BE2C (cell line): ENCODE results near the gene MYF5.

Source experiments
- DNase-seq: peaks from one replicate; pipeline ENCODE4 v3.0.0-alpha.2; 2020
- H3K27me3 ChIP-seq: fragments of 250-450 bp; sonication (Bioruptor Pico); 2 replicates; pipeline ENCODE4 v1.5.1; 2020; ENCODE audit warnings: mild to moderate bottlenecking
- H3K36me3 ChIP-seq: fragments of 250-450 bp; sonication (Bioruptor Pico); 2 replicates; pipeline ENCODE4 v1.5.1; 2020; ENCODE audit warnings: mild to moderate bottlenecking
- H3K4me1 ChIP-seq: fragments of 250-450 bp; sonication (Bioruptor Pico); 2 replicates; pipeline ENCODE4 v1.5.1; 2020
- H3K4me3 ChIP-seq: 2 replicates; pipeline ENCODE4 v1.5.1; 2011; ENCODE audit warnings: low read depth, low read length
- H3K9me3 ChIP-seq: fragments of 250-450 bp; sonication (Bioruptor Pico); 2 replicates; pipeline ENCODE4 v1.5.1; 2020
- TF ChIP-seq, protein P1 (sequence below): IDR thresholded peaks from 2 replicates; pipeline ENCODE4 v1.5.1; 2012; ENCODE audit warnings: mild to moderate bottlenecking, low read depth, low read length

The MYF5 gene

DNA sequence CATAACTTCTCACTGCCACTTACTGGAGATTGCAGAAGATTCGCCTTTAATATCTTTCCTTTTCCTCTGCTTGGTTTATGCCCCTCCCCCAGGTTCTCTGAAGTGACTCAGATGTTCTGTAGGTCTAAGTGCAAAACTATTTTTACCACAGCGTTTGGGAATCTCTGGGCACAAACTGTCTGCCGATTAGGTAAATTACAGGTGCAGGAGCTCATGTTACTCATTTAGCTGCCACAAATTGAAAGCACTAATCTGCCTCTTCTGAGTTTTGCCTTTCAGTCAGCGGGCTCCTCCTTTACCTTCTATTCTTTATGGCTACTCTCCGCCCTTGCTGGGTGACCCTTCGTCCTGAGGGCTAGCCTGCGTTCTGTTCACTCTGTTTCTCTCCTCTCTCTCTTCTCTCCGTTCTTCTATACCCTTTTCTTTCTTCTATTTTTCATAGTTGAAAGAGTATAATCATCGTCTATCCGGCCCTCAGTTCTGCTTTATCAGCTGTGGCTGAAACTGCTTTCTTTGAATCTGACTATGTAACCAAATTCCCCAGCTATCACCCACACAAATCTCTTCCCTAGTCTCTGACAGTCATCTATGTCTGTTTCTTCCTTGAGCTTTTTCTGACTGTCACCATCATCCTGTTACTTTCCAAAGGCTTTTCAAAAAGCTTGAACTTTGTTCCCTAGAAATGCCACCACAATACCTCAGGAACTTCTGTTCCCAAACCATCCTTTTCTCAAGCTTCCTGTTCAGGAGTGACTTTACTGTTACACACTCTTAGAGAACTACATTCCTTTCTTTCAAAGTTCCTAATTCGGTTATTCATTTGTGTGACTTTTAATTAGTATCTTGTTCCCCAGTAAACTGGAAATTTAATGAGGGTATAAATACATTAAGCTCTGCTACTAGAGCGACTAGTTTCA, 13.6 kb upstream of the MYF5 start:
- DNase-seq: no peak
- H3K4me1 ChIP-seq: no peaks in the 10 kb centered on the region

DNA sequence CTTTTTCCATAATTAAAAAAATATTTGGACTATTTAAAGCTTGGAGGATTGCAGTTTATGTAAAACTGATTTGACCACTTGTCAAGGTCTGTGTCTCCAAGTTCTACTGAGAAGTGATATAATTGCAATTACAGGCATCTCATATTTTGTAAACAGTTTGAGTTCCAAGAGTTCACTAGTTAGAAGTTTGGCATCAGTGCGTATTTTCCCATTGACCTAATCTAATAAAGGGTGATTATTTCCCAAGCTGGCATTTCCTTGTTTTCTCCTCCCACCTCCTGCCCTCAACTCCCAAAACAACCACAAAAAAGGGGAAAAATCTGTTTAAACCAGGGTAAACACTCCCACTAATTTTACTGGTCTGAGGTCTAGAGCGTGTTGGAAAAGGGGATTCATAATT, 12.3 kb upstream of the MYF5 start:
- TF ChIP-seq, protein P1, sequence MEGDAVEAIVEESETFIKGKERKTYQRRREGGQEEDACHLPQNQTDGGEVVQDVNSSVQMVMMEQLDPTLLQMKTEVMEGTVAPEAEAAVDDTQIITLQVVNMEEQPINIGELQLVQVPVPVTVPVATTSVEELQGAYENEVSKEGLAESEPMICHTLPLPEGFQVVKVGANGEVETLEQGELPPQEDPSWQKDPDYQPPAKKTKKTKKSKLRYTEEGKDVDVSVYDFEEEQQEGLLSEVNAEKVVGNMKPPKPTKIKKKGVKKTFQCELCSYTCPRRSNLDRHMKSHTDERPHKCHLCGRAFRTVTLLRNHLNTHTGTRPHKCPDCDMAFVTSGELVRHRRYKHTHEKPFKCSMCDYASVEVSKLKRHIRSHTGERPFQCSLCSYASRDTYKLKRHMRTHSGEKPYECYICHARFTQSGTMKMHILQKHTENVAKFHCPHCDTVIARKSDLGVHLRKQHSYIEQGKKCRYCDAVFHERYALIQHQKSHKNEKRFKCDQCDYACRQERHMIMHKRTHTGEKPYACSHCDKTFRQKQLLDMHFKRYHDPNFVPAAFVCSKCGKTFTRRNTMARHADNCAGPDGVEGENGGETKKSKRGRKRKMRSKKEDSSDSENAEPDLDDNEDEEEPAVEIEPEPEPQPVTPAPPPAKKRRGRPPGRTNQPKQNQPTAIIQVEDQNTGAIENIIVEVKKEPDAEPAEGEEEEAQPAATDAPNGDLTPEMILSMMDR: no peak
- H3K36me3 ChIP-seq: no peaks in the 10 kb centered on the region
- no peaks in the 10 kb centered on the region for H3K4me1 ChIP-seq
- H3K27me3 ChIP-seq: peaks cover 11% of the 10 kb centered on the region; the same call in 1 of the 2 replicates
- no peaks in the 10 kb centered on the region for H3K9me3 ChIP-seq
- no peak overlapping the region for H3K4me3 ChIP-seq
- no peak for DNase-seq

More for the DNA sequence above, 13.6 kb upstream of the MYF5 start:
- H3K9me3 ChIP-seq: no peaks in the 10 kb centered on the region
- no peak overlapping the region for H3K4me3 ChIP-seq
- no peaks in the 10 kb centered on the region for H3K36me3 ChIP-seq
- H3K27me3 ChIP-seq: peaks cover 21% of the 10 kb centered on the region
- TF ChIP-seq, protein P1: no peak

DNA sequence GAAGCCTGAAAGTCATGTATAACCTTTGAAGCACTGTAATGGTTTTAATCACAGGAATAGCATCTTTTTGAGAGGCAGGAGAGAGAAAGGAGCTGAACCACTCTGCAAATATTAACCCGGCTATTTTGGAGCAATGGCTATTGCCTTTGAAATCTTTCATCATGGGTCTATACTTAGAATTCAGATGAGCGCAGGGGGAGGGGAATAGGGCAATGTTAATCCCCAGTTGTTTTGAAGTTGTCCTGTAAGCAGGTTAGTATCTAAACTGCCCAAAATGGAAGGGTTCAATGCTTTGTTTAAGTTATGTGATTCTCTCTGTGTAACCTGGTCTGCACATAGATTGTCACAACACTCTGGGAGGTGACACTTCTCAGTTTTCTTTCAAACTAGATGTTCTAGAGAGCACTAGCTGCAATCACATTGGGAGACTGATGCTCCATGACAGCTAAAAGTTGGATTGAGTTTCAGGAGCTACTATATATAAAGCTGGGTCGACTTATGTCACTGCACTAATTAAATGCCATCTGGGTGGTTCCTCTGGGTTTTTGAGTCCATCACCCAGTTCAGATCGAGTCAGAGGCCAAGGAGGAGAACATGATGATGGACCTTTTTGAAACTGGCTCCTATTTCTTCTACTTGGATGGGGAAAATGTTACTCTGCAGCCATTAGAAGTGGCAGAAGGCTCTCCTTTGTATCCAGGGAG, 9.4 kb upstream of the MYF5 start, which contains the start of gene MYF6:
Gene MYF6, plus strand, starts transcription at position 509 of the 704 bp plus-strand sequence. Its CDS starts 86 bp downstream, at position 595.
- DNase-seq: no peak
- no peak within 1 kb of the TSS for H3K4me3 ChIP-seq
- peaks cover 8% of the 10 kb centered on the region; the same call in 1 of the 2 replicates for H3K27me3 ChIP-seq

DNA sequence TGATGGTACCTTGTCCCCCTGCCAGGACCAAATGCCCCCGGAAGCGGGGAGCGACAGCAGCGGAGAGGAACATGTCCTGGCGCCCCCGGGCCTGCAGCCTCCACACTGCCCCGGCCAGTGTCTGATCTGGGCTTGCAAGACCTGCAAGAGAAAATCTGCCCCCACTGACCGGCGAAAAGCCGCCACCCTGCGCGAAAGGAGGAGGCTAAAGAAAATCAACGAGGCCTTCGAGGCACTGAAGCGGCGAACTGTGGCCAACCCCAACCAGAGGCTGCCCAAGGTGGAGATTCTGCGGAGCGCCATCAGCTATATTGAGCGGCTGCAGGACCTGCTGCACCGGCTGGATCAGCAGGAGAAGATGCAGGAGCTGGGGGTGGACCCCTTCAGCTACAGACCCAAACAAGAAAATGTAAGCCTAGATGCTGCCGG, 8.9 kb upstream of the MYF5 start:
- DNase-seq: no peak
- Histone ChIP-seq H3K4me1 (no peaks in the 10 kb centered on the region), H3K4me3 (no peak overlapping the region), H3K36me3 (no peaks in the 10 kb centered on the region), H3K9me3 (no peaks in the 10 kb centered on the region), H3K27me3 (peaks cover 8% of the 10 kb centered on the region; the same call in 1 of the 2 replicates)
- TF ChIP-seq, protein P1: no peak

More for the DNA sequence above, 9.4 kb upstream of the MYF5 start, which contains the start of gene MYF6:
- H3K4me1 ChIP-seq: no peaks in the 10 kb centered on the region
- H3K9me3 ChIP-seq: no peaks in the 10 kb centered on the region
- no peaks in the 10 kb centered on the region for H3K36me3 ChIP-seq
- TF ChIP-seq, protein P1: no peak

DNA sequence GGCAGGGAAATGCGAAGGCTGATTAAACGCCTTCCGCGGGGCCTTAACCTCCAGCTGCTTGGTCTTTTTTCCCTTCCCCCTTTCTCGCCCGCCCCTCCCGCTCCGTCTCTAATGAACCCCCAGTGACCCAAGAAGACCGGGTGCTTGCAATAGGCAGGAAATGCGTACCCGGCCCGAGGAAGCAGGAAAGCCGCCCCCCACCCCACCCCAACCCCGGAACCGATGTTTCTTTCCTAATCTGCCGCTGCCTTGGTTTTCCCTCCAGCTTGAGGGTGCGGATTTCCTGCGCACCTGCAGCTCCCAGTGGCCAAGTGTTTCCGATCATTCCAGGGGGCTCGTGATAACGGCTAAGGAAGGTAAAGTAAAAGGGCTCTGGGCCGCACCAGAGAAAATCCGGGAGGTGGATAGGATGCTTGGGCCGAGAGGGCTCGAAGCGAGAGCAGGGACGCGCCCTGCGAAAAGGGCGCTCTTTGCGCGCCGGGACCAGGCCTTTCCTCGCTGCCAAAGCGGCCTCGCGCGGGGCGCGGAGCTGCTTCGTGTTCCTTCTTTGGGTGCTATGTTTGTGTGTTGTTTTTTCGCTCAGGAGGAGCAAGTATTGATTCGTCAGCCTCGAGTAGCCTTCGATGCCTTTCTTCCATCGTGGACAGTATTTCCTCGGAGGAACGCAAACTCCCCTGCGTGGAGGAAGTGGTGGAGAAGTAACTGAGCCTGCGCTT, 8.3 kb upstream of the MYF5 start:
- Histone ChIP-seq H3K4me1 (no peaks in the 10 kb centered on the region), H3K9me3 (no peaks in the 10 kb centered on the region), H3K4me3 (no peak overlapping the region), H3K36me3 (no peaks in the 10 kb centered on the region), H3K27me3 (peaks cover 5% of the 10 kb centered on the region; the same call in 1 of the 2 replicates)
- TF ChIP-seq, protein P1: no peak
- DNase-seq: no peak
